IMR-90 (cell line): Measurements from ENCODE around the gene ZYG11A. TPM values are rescaled to one million over a fixed set of nuclear protein-coding genes. Genes with fewer than 3 reads are reported as not detected.

Experiments
- ATAC-seq: fragments of 200-7000 bp; cut with Tn5 transposase; 2 replicates; pipeline ENCODE4 v1.9.1; 2020; ENCODE audit warnings: low read depth, mild to moderate bottlenecking, moderate library complexity
- BruUV-seq: library from RNA; stranded (reverse); fragments of 400-500 nt; replicated peaks from 2 replicates; lab custom pipeline; 2021; lab: Mats Ljungman, UMichigan
- CTCF ChIA-PET: fragments of 300-600 bp; formaldehyde crosslinking; extraction: SDS; loops from one replicate; lab custom pipeline; 2021; ENCODE audit warnings: antibody characterized with exemption; lab: Yijun Ruan, JAX
- POLR2A ChIA-PET: fragments of 300-600 bp; sonication (Branson Sonifier 250); formaldehyde crosslinking; loops from one replicate; lab custom pipeline; 2022; ENCODE audit warnings: antibody characterized with exemption; ENCODE audit not compliant: unreplicated experiment; lab: Charles Lee
- DNase-seq: peaks from one replicate; pipeline ENCODE4 v3.0.0; 2013
- H2AFZ ChIP-seq: replicated peaks from 2 replicates; pipeline ENCODE3; 2013; ENCODE audit warnings: low read length, mild to moderate bottlenecking; ENCODE audit not compliant: poor library complexity
- H2AK5ac ChIP-seq: 2 replicates; pipeline ENCODE4 v1.6.1; 2013; ENCODE audit warnings: low read depth, low read length, inconsistent platforms
- H2AK9ac ChIP-seq: replicated peaks from 2 replicates; pipeline ENCODE3; 2013; ENCODE audit warnings: mild to moderate bottlenecking, low read depth, low read length, moderate library complexity; ENCODE audit not compliant: poor library complexity
- H2BK120ac ChIP-seq: 2 replicates; pipeline ENCODE4 v1.6.1; 2013; ENCODE audit warnings: low read depth, low read length, inconsistent platforms
- H2BK15ac ChIP-seq: 3 replicates; pipeline ENCODE4 v1.6.1; 2013; ENCODE audit warnings: low read depth, low read length, inconsistent platforms
- H2BK20ac ChIP-seq: 2 replicates; pipeline ENCODE4 v1.6.1; 2013; ENCODE audit warnings: low read depth, mild to moderate bottlenecking, inconsistent platforms, low read length, moderate library complexity
- H2BK5ac ChIP-seq: 2 replicates; pipeline ENCODE4 v1.6.1; 2013; ENCODE audit warnings: mild to moderate bottlenecking, low read depth, low read length, inconsistent platforms; ENCODE audit not compliant: poor library complexity, severe bottlenecking
- H3K14ac ChIP-seq: replicated peaks from 2 replicates; pipeline ENCODE4 v1.6.1; 2013; ENCODE audit warnings: low read depth, low read length, inconsistent platforms
- H3K18ac ChIP-seq: 2 replicates; pipeline ENCODE4 v1.6.1; 2013; ENCODE audit warnings: low read depth, low read length, control low read depth
- H3K23ac ChIP-seq: 2 replicates; pipeline ENCODE4 v1.6.1; 2013; ENCODE audit warnings: low read depth, low read length, inconsistent platforms
- H3K27ac ChIP-seq: 2 replicates; pipeline ENCODE4 v1.5.1; 2013; ENCODE audit warnings: mild to moderate bottlenecking, control low read depth, low read length; ENCODE audit not compliant: insufficient read depth
- H3K27me3 ChIP-seq: 2 replicates; pipeline ENCODE4 v1.6.1; 2013; ENCODE audit warnings: low read length; ENCODE audit not compliant: control insufficient read depth, insufficient read depth
- H3K36me3 ChIP-seq: 2 replicates; pipeline ENCODE4 v1.6.1; 2013; ENCODE audit warnings: low read length, mixed read lengths; ENCODE audit not compliant: control insufficient read depth, insufficient read depth
- H3K4ac ChIP-seq: 2 replicates; pipeline ENCODE4 v1.6.1; 2013; ENCODE audit warnings: low read depth, low read length, inconsistent platforms
- H3K4me1 ChIP-seq: 2 replicates; pipeline ENCODE4 v1.6.1; 2013; ENCODE audit warnings: low read length, mixed read lengths; ENCODE audit not compliant: control insufficient read depth, insufficient read depth
- H3K4me2 ChIP-seq: 2 replicates; pipeline ENCODE4 v1.6.1; 2013; ENCODE audit warnings: low read depth, mild to moderate bottlenecking, control low read depth, low read length, moderate library complexity
- H3K4me3 ChIP-seq: 2 replicates; pipeline ENCODE4 v1.5.1; 2013; ENCODE audit warnings: low read depth, mild to moderate bottlenecking, control low read depth, low read length, moderate library complexity; ENCODE audit not compliant: insufficient read depth
- H3K56ac ChIP-seq: 2 replicates; pipeline ENCODE4 v1.6.1; 2013; ENCODE audit warnings: low read length, inconsistent platforms; ENCODE audit not compliant: insufficient read depth; ENCODE audit errors: extremely low read depth
- H3K79me1 ChIP-seq, 2 experiments: 2 replicates each; pipeline ENCODE4 v1.6.1; 2013; ENCODE audit warnings: low read length in 2 of 2, inconsistent platforms in 1 of 2, low read depth in 1 of 2
- H3K9ac ChIP-seq: 2 replicates; pipeline ENCODE4 v1.6.1; 2013; ENCODE audit warnings: low read depth, low read length, control low read depth
- H3K9me1 ChIP-seq: 2 replicates; pipeline ENCODE4 v1.6.1; 2013; ENCODE audit warnings: low read length, inconsistent platforms; ENCODE audit not compliant: insufficient read depth
- H3K9me3 ChIP-seq: 2 replicates; pipeline ENCODE4 v1.6.1; 2013; ENCODE audit warnings: low read length; ENCODE audit not compliant: control insufficient read depth, insufficient read depth
- H4K20me1 ChIP-seq: 2 replicates; pipeline ENCODE4 v1.6.1; 2013; ENCODE audit warnings: low read length, inconsistent platforms; ENCODE audit not compliant: insufficient read depth
- H4K5ac ChIP-seq: 2 replicates; pipeline ENCODE4 v1.6.1; 2013; ENCODE audit warnings: mild to moderate bottlenecking, low read depth, low read length, control low read depth
- H4K8ac ChIP-seq, 2 experiments: 2 replicates each; pipeline ENCODE4 v1.6.1; 2013; ENCODE audit warnings: low read depth in 2 of 2, low read length in 2 of 2, control low read depth in 1 of 2, inconsistent platforms in 1 of 2
- H4K91ac ChIP-seq: 2 replicates; pipeline ENCODE4 v1.6.1; 2013; ENCODE audit warnings: low read depth, low read length, inconsistent platforms; ENCODE audit not compliant: insufficient read depth
- ELK1 ChIP-seq: fragments of 150-350 bp; IDR thresholded peaks from 2 replicates; pipeline ENCODE4 v1.6.1; 2016; ENCODE audit warnings: low read depth, mild to moderate bottlenecking, low read length, moderate library complexity, borderline replicate concordance
- WGBS, 2 experiments: methylation state at CpG; one replicate each; pipeline versions ENCODE4 v1.1.5 to v1.1.7; 2013; ENCODE audit warnings: missing lambda C conversion rate in 2 of 2; ENCODE audit not compliant: insufficient read length in 1 of 2; ENCODE audit errors: extremely low coverage in 2 of 2; 5-methylcytosine and 5-hydroxymethylcytosine counted together
- dilution Hi-C: fragments of 300-500 bp; cut with HindIII; formaldehyde crosslinking; loops from one replicate; pipeline ENCODE4 v1.14.3; 2018; ENCODE audit warnings: low sequenced_read_pairs; ENCODE audit not compliant: unreplicated experiment
- in situ Hi-C: fragments of 300-500 bp; cut with MboI; formaldehyde crosslinking; loops from 3 replicates; pipeline ENCODE4 v1.14.3; 2019; ENCODE audit warnings: low sequenced_read_pairs, inconsistent platforms, mixed read lengths
- intact Hi-C: fragments of 100-400 bp; cut with micrococcal nuclease; formaldehyde crosslinking; loops from 2 replicates; pipeline ENCODE4 v1.10.0; 2022
- polyA plus RNA-seq, 3 experiments: library from polyadenylated mRNA; depleted of rRNA; stranded (reverse); fragments of >200 nt; gene quantifications; 2 replicates each; pipeline ENCODE4 v1.2.3, GENCODE V29; 2012; ENCODE audit warnings: low replicate concordance in 1 of 3
- total RNA-seq: library from RNA; depleted of rRNA; stranded (reverse); fragments of >200 nt; gene quantifications from 2 replicates; pipeline ENCODE4 v1.2.3, GENCODE V29; 2012

The ZYG11A gene
- total and polyA plus RNA-seq, 2 of the 4 experiments (the other 2 are of a cell fraction) = 0.63 to 2.0 TPM

DNA sequence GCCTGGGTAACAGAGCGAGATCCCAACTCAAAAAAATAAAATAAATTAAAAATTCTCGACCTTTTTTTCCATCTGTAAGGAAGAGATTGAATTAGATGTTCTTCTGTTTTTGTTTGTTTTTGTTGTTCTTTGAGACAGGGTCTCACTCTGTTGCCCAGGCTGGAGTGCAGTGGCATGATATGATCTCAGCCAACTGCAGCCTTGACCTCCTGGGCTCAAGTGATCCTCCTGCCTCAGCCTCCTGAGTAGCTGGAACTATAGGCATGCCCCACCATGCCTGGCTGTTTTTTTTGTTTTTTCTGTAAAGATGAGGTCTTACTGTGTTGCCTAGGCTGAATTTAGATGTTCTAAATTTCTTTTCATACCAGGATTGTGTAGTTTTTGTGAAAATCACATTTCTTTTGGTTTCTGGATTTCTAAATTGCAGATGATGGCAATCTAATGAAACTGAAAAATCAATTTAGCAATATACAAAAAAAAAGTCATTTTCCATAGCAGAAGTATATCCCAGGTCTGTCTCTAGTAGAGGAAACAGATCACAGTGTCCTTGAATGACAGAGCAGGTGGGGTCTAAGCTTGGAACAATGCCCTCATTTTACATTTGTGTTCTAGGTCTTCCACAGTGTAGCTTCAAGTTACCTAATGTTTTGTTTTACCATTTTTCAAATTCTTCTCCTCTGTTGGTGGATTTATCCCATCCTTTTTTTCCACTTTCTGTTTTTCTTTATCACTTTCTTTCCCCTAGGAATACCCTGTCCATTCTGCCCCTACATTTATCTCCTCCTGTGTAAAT is 20.3 kb downstream of the ZYG11A start:
- Histone ChIP-seq H3K4me3 (no peak overlapping the region), H2BK5ac (no peak overlapping the region), H3K4me1 (no peaks in the 10 kb centered on the region; the same call in 1 of the 2 replicates), H2AK5ac (no peak overlapping the region), H3K79me1 (no peaks in the 10 kb centered on the region), H3K4me2 (no peak overlapping the region), H3K4ac (no peak overlapping the region), H2BK120ac (no peak overlapping the region), H4K91ac (no peak overlapping the region), H3K23ac (no peak overlapping the region), H3K56ac (no peak overlapping the region), H2BK20ac (no peak overlapping the region), H3K14ac (no peak overlapping the region), H3K9ac (no peak overlapping the region), H4K20me1 (no peaks in the 10 kb centered on the region), H4K8ac (no peak overlapping the region), H3K9me3 (no peaks in the 10 kb centered on the region), H2BK15ac (no peak overlapping the region), H2AFZ (no peak overlapping the region), H4K5ac (no peak overlapping the region), H2AK9ac (no peak overlapping the region), H3K27me3 (no peaks in the 10 kb centered on the region), H3K9me1 (no peaks in the 10 kb centered on the region), H3K18ac (no peak overlapping the region), H3K36me3 (no peaks in the 10 kb centered on the region), H3K27ac (no peak overlapping the region)
- dilution Hi-C loops = no loop called here
- ATAC-seq = no peak
- no TSS peak for BruUV-seq
- ChIA-PET CTCF (no interaction called here), POLR2A (no interaction called here)
- no CpG with 5 or more reads among the region's 2 CpGs for WGBS, 2 experiments
- no peak for DNase-seq
- TF ChIP-seq ELK1 = no peak
- in situ Hi-C loops = no loop called here
- intact Hi-C loops = no loop called here
